ENCODE data around the gene SYT8. TPM values are rescaled to one million over a fixed set of nuclear protein-coding genes. Genes with fewer than 3 reads are reported as not detected.
A peak's percentile ranks its signal among the peaks of the same experiment; 100 is the strongest.
"Not testable (repeated sequence)": the region's sequence is repeated elsewhere in the genome, so short reads cannot be mapped to it uniquely, and the experiment has no call there.

The SYT8 gene
- polyA plus RNA-seq, 3 donors: 0.24 to 0.40 (median 0.34) TPM

DNA sequence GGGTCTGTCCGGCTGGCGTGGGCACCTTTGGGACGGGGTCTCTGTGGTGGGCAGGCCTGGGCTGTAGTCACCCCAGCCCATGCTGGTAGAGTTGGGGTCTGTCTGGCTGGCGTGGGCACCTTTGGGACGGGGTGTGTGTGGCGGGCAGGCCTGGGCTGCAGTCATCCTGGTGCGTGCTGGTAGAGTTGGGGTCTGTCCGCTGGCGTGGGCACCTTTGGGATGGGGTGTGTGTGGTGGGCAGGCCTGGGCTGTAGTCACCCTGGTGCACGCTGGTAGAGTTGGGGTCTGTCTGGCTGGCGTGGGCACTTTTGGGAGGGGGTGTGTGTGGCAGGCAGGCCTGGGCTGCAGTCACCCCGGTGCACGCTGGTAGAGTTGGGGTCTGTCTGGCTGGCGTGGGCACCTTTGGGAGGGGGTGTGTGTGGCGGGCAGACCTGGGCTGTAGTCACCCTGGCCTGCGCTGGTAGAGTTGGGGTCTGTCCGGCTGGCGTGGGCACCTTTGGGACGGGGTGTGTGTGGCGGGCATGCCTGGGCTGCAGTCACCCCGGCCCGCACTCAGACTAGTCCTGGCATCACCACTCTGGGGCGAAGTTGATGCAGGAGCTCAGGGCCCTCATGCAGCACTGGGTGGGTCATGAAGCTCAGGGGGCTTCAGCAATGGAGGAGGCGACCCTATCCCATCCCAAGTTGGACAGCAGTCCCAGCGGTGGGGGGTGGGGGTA lies 37.6 kb downstream of the SYT8 start:
- no peak for DNase-seq

DNA sequence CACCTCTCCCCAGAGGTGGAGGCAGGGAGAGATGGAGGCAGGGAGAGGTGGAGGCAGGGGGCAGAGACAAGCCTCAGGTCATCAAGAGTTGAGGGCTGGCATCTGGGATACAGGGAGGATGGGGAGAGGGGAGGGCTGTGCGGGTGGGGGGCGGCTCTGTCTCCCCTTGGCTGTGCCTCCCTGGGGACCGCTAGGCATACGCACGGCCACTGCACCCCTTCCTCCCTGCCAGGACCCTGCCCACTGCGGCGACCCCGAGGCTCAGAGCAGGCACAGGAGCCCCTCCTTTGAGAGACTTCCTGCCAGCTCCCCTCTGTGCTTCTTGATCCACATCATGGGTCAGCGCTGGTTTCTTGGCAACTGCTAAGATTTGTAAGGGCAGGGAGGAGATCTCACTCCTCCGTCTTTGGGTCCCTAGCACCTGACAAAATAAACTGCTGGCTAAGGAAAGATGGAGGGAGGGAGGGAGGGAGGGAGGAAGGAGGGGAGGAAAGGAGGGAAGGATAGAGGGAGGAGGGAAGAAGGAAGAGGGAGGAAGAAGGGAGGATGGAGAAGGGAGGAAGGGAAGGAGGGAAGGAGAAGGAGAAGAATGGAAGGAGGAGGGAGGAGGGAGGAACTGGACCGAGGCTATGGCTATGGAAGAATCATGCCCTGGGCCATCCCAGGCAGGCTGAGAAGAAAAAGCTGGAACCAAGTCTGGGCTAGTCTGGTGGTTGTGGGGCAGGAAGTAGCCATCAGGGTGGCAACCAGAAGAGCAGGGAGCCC lies 38.4 kb downstream of the SYT8 start:
- DNase-seq: peak; percentile 89

DNA sequence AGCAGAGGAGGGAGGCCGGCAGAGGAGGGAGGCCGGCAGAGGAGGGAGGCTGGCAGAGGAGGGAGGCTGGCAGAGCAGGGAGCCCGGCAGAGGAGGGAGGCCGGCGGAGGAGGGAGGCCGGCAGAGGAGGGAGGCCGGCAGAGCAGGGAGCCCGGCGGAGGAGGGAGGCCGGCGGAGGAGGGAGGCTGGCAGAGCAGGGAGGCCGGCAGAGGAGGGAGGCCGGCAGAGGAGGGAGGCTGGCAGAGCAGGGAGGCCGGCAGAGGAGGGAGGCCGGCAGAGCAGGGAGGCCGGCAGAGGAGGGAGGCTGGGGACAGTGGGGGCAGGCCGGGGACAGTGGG lies 39.0 kb downstream of the SYT8 start:
- DNase-seq: not testable (repeated sequence)

DNA sequence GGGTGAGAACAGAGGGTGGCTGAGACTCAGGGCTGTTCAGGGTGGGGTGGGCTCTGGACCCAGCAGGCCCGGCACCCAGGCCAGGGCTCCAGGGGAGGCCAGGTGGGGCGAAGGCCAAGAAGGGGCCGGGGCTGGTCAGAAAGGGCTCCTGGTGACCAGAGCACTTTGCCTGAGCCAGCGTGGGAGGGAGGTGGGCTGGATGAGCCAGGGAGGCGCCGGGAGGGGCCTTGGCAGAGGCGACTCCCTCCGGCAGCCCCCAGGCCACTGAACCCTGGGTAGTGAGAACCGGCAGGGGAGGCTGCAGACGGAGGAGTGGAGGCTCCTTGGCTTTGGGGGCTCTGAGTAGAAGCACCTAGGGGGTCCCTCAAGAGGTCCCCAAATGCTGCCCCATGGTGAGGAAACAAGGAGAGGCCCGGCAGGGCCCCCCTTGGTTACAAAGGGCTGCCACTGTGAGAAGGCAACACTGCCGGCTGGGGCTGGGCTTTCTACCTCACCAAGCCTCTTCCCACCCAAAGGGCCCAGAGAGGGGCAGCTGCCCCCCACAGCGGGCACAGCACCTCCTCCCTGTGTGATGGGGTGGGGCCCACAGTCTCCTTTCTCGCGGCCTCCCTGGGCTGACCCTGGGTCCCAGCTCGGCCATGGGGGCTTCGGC lies 39.8 kb downstream of the SYT8 start:
- DNase-seq: not testable (repeated sequence)

DNA sequence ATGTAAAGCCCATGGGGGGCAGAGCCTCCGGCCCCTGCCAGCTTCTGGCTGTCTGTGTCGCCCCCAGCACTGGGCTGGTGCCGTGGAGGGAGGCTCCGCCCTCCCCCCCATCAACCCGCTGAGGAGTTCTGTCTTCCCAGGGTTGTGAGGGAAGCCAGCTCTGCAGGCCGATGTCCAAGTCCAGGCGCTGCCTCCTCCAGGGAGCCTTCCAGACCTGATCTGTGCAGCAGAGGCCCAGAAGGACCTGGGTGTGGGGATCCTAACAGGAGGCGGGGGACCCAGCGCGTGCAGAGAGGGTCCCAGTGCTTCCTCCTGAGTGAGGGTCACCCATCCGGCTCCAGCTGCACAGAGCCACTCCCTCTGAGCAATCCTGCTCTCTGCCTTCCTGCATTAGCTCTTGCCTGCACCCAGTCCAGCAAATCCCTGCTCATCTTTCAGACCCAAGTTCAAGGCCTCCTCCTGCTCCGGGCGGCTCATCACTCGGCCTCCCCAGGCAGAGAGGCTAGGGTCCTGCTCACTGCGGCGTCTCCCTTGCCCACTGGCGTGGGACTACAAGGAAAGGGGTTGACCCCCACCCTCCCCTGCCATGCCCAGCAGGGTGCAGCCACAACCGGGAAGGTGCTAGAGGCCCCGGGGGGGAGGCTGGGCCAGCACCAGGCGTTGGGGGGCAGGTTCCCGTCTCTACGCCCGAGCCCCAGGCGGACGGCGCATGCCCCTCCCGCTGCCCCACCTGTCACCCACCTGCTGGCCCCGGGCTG lies 40.5 kb downstream of the SYT8 start:
- DNase-seq: no peak

DNA sequence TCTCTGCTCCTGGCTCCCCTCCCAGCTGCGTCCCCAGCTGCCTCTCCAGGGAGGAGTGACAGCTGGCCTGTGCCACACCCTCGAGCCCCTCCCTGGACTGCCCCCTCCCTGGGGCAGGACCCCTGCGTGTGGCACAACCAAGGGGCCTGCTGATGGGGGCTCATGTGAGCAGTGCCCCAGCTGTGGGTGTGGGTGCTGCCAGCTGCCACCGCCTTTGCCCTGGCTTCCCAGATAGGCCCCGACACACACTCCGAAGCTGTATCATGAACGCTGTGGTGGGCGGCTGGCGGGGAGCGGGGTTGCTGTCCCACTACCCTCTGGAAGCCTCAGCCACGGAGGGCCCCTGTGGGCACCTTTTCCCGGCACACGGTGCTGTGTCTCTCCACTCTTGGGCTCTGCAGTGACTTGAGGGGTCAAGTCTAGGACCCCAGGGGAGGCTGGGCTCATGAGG lies 41.1 kb downstream of the SYT8 start:
- not testable (repeated sequence) for DNase-seq

DNA sequence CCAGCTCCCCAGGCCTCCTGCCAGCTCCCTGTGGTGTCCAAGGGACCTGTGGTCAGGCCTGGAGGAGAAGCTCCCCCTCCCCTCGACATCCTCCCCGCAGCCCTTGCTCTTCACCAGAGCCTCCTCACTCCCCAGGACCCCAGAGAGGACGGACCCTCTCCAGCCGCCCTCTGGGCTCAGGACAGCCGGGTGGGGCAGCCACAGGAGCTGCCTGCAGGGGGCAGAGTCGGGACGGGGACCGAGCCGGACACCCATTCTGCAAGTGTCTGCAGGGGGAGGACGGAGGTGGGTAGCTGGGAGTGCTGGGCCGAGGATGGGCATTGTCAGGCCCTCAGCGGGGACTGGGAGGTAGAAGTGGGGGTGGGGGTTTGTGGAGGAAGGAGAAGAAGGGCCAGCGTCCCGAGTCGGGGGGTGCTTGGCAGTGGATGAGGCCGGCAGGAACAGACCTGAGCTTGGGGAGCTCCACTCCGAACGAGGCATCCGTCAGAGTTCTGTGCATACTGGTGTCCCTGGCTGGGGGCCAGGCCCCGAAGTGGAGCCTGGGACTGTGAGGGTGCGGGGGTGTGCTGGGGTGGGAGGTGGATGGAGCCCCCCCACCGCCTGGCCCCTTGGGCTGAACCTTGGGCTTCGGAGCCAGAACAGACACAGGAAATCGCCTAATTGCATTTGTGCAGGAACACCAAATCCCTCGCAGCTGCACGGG lies 41.7 kb downstream of the SYT8 start:
- no peak for DNase-seq

DNA sequence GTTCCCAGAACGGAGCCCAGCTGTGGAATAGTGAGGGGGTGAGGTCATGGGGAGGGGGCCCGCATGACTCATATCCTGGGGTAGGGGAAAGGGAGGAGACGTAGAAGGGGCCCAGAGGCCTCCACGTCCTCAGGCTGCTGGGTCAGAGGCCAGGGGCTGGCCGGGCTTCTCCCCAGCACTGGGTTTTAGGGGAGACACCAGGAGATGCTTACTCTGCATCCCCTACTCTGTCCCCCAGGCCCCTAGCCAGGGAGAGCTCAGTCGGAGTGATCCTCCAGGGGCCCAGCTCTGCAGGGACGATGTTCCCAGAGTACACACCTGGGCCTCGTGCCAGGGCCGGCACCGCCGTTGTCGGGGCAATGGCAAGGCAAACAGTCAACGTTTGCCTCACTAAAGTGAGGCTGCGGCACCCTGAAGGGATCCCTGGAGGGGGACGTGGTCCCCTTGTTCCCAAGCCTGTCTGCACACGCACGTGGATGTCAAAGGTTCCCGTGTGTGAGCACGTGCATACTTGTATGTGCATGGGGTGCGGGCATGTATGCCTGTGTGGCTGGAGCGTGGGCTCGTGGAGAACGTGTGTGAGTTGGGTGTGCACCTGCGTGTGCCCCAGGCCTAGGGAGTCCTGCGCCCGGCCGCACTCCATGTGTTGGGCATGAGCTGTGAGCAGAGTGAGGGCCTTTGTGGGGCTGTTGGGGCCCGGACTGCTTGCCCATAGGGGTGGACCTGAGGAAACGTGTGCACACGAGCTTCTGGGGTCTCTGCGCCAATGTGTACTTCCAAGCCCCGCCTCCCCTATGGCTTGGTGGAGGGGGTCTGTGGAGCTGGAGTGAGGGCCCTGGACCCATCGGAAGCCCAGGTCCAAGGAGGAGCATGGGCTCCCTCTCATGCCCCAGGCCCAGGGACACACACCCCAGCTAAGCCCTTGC lies 42.7 kb downstream of the SYT8 start:
- no peak for DNase-seq

DNA sequence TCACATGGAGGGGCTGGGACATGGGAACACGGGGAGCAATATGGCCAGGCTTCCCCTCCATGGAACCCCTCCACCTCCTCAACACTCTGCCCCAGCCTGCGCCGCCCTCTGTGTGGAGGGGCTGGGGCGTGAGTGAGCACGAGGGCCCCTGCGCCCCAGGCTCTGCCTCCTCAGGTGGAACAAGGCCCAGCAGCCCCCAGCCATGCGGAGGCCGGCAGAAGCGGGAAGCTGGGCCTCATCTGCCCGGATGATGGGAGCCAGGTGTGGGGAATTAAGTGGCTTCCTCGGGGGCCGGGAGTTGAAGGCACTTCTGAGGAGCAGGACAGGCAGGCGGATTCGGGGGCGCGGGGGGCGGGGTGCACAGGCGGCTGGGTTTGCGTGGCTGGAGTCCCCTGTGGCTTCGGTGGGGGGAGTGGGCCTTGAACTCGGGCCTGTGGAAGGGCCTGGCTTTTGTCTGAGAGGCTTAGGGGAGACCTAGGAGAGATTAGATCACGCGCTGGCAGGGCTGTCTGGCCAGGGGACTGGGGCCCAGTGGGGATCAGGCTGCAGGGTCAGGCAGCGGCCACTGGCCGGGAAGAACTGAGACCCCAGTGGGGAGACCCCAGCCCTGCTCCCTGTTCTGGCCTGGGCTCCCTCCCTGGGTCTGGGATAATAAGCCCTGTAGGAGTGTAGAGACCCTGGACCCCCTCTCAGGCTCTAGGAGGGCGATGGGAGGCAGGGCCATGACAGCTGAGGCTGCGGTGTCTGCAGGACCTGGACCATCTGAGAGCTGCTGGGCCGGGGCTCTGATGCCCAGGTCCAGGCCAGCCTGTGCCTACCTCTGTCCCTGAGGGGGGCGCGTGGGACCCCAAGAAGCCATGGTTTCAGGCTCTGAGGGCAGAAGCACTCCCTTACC lies 43.6 kb downstream of the SYT8 start:
- DNase-seq: no peak

DNA sequence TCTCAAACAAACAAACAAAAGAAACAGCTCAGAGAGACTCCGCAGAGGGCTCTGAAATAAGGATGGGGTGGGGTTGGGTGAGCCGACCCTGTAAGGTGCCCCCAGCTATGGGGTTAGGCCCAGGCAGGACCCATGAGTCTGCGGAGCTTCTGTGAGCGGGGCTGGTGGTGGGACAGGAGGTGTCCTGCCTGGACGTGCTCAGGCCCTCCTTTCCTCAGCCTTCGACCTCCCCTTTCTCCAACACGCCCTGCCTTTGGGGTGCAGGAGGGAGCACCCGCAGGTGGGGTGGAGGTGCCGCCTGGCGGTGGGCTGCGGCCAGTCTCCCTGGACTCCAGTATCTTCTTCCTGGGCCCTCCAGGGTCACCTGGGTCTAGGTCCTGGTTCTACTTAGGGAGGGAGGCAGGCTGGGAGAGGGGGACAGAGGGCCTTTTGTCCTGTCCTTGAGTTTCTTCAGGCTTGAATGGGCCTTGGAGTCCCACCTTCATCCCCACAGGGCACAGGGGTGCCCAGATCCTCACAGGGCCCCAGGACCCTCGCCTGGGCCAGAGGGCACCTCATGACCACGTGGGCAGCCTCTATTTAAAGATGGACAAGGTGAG lies 44.7 kb downstream of the SYT8 start:
- DNase-seq: no peak

DNA sequence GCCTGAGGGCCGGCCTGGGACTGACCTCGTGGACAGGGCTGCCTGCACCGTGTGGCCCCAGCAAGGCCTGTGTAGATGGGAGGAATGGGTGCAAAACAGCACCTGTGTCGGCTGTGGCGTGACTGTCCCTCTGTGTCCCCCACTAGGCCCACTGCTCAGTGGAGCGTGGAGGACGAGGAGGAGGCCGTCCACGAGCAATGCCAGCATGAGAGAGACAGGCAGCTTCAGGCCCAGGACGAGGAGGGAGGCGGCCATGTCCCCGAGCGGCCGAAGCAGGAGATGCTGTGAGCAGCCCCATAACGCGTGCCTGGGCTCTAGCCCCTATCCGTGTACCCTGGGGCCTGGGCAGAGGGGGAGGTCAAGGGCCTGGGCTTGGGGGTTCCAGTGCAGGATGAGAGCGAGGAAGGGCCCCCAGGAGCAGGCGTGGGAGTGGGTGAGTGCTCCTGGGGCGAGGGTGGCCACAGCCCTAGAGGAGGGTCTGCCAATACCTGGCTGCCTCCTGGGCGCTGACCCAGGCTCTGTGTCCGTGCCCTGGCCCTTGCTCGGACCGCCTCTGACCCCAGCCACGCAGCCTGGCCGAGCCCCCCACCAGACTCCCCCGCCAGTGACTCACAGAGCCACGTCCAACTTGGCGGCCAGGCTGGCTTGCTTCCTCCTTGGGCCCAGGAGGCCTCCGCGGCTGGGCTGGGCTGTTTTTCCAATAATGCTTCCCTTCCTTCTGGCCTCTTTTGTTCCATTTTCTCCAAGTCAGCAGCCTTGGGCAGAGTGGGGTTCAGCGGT lies 45.3 kb downstream of the SYT8 start:
- no peak for DNase-seq

DNA sequence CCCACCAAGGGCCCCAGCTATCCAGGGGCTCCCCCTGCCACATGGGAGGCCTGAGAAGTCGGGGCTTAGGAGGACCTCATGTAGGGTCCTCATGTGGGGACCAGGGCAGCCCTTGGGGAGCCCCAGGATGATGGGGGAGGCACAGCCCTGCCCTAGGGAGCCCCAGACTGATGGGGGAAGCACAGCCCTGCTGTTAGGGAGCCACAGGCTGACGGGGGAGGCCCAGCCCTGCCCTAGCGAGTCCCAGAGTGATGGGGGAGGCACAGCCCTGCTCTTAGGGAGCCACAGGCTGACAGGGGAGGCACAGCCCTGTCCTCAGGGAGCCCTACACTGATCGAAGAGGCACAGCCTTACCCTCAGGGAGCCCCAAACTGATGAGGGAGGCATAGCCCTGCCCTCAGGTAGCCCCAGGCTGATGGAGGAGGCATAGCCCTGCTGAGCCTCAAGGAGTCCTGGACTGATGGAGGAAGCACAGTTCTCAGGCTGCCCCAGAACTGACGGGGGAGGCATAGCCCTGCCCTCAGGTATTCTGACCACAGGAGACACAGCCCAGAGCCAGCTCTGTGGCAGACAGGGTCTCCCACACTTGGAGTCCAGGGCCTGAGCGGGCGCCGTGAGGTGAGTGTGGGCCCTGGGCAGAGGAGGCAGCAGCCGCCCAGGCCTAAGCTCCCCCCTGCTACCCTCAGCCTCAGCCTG lies 46.1 kb downstream of the SYT8 start:
- DNase-seq: no peak

DNA sequence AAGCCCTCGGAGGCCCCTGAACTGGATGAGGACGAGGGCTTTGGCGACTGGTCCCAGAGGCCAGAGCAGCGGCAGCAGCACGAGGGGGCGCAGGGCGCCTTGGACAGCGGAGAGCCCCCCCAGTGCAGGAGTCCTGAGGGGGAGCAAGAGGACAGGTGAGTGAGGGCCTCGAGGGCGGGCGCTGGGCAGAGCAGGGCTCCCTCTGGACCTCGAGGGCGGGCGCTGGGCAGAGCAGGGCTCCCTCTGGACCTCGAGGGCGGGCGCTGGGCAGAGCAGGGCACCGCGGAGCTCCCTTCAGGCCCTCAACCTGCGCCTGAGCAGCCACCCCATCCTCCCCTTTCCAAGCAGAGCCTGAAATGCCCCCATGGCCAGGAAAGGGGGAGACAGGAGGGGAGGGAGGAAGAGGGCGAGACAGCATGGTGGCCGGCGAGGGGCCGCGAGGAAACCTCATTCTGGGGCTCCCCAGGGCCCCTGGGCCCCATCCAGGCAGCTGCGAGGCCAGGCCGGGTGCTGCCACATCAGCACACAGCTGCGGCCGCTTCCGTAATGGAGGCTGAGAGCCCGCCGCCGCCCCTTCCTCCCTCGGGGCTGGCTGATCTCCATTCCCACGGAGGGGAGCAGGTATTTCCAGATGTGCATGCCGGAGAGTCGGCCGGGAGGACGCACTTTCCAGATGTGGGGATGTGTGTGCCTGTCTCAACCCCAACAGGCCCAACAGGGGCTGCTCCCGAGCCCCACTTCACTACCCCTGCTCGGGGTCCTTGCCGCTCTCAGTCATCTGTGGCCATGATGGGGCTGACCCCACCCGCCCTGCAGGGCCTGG lies 46.9 kb downstream of the SYT8 start:
- no peak for DNase-seq

DNA sequence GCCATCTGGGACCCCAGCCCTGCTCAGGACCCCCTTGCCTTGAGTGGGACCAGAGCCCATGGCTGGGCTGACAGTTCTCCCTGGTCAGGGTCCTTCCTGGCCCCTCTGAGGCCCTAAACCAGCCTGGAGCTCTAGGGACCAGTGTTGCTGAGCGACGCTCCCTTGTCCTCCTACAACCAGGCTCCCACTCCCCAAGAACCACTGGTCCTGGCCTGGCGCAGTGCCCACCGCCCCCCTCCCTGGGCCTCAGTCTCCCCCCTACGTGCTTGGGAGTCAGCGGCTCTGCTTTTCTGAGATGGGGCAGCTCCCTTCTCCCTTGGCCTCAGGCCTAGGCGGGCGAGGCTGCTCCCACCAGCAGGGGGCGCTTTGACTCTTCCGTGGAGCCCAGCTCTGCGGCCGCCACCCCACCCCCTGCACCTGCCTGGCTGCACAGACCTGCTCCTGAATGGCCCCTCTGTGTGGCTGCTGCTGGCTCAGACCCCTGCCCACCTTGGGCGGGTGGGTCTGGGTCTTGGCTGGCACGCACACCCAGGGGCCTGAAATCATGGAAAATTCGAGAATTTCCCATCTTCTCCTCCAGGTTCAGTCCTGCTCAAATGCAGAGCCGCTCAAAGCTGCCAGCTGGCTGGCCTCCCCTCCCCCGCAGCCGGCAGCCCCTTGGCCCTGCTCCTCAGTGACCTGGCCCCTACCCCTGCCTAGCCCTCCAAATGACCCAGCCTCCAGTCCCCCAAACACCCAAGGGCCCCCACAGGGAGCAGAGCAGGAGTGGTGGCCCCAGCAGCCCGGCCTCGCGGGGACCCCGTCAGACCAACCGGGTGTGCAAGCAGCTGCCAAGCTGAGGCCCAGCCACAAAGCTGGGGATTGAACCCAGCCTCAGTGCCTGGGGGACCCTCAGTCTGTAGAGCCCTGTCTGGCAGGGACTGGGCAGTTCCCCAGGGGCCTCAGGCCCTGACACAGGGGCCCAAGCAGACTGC lies 47.8 kb downstream of the SYT8 start:
- peak; percentile 81 for DNase-seq

All from renal pelvis (tissue), 4 donors.